HEK293 (cell line): ENCODE measurements around the gene PTPN6.

Experiments
- CTCF ChIA-PET: fragments of 350-600 bp; formaldehyde crosslinking; extraction: SDS; loops from one replicate; lab custom pipeline; 2021; ENCODE audit warnings: antibody characterized with exemption; lab: Yijun Ruan, JAX
- POLR2A ChIA-PET: fragments of 300-600 bp; formaldehyde crosslinking; extraction: SDS; loops from one replicate; lab custom pipeline; 2020; ENCODE audit warnings: antibody characterized with exemption, inconsistent platforms; lab: Yijun Ruan, JAX
- H3K27ac ChIP-seq: fragments of 200-500 bp; sonication (Bioruptor generic); 2 replicates; pipeline ENCODE4 v1.5.1; 2014; ENCODE audit warnings: low read depth, low read length, control low read depth, inconsistent platforms; ENCODE audit errors: extremely low read depth
- H3K36me3 ChIP-seq, 2 experiments: fragments of 200-500 bp in 1 of 2; sonication (Bioruptor generic) in 1 of 2; 1 replicate in 1 of 2; 2 replicates in 1 of 2; pipeline ENCODE4 v1.5.1; 2014 to 2017; ENCODE audit warnings: inconsistent platforms in 2 of 2, low read length in 2 of 2; ENCODE audit not compliant: control insufficient read depth in 2 of 2, insufficient read depth in 1 of 2
- H3K4me1 ChIP-seq: fragments of 200-500 bp; sonication (Bioruptor generic); 2 replicates; pipeline ENCODE4 v1.5.1; 2014; ENCODE audit warnings: mild to moderate bottlenecking, low read length, inconsistent platforms; ENCODE audit not compliant: control insufficient read depth, insufficient read depth
- H3K4me3 ChIP-seq: 2 replicates; pipeline ENCODE4 v1.5.1; 2011; ENCODE audit warnings: low read depth, mild to moderate bottlenecking, control low read depth, low read length, moderate library complexity
- H3K9me3 ChIP-seq: fragments of 200-500 bp; sonication (Bioruptor generic); 2 replicates; pipeline ENCODE4 v1.5.1; 2014; ENCODE audit warnings: low read depth, low read length, inconsistent platforms; ENCODE audit not compliant: control insufficient read depth, insufficient read depth
- CTCF ChIP-seq: fragments of 450-650 bp; formaldehyde crosslinking; IDR thresholded peaks from 2 replicates; pipeline ENCODE4 v1.5.1; 2016; ENCODE audit warnings: missing biosample characterization, missing genetic modification characterization
- GLIS2 ChIP-seq: fragments of 450-650 bp; formaldehyde crosslinking; IDR thresholded peaks from 2 replicates; pipeline ENCODE4 v1.5.1; 2016; ENCODE audit warnings: missing biosample characterization, missing genetic modification characterization
- INSM2 ChIP-seq: fragments of 450-650 bp; formaldehyde crosslinking; IDR thresholded peaks from 2 replicates; pipeline ENCODE4 v1.5.1; 2016; ENCODE audit warnings: missing biosample characterization, missing genetic modification characterization
- KLF17 ChIP-seq: fragments of 450-650 bp; formaldehyde crosslinking; IDR thresholded peaks from 2 replicates; pipeline ENCODE4 v1.5.1; 2016; ENCODE audit warnings: missing biosample characterization, missing genetic modification characterization
- MZF1 ChIP-seq: fragments of 450-650 bp; formaldehyde crosslinking; IDR thresholded peaks from 2 replicates; pipeline ENCODE4 v1.5.1; 2017; ENCODE audit warnings: missing biosample characterization, missing genetic modification characterization, borderline replicate concordance
- ZBTB10 ChIP-seq: fragments of 450-650 bp; formaldehyde crosslinking; IDR thresholded peaks from 2 replicates; pipeline ENCODE4 v1.5.1; 2016; ENCODE audit warnings: missing biosample characterization, missing genetic modification characterization
- ZBTB20 ChIP-seq: fragments of 450-650 bp; formaldehyde crosslinking; IDR thresholded peaks from 2 replicates; pipeline ENCODE4 v1.5.1; 2016; ENCODE audit warnings: missing biosample characterization, missing genetic modification characterization
- ZFHX2 ChIP-seq: fragments of 450-650 bp; formaldehyde crosslinking; conservative IDR thresholded peaks from 2 replicates; pipeline ENCODE4 v1.5.1; 2016; ENCODE audit warnings: missing biosample characterization, missing genetic modification characterization
- ZFP3 ChIP-seq: fragments of 450-650 bp; formaldehyde crosslinking; IDR thresholded peaks from 2 replicates; pipeline ENCODE4 v1.5.1; 2016; ENCODE audit warnings: low read depth, missing biosample characterization, missing genetic modification characterization
- ZFP41 ChIP-seq: fragments of 450-650 bp; formaldehyde crosslinking; IDR thresholded peaks from 2 replicates; pipeline ENCODE4 v1.5.1; 2016; ENCODE audit warnings: missing biosample characterization, missing genetic modification characterization, borderline replicate concordance
- ZNF10 ChIP-seq: fragments of 450-650 bp; formaldehyde crosslinking; IDR thresholded peaks from 2 replicates; pipeline ENCODE4 v1.5.1; 2017; ENCODE audit warnings: missing biosample characterization, missing genetic modification characterization
- ZNF148 ChIP-seq: fragments of 450-650 bp; formaldehyde crosslinking; IDR thresholded peaks from 2 replicates; pipeline ENCODE4 v1.5.0; 2017; ENCODE audit warnings: missing biosample characterization, missing genetic modification characterization, borderline replicate concordance
- ZNF24 ChIP-seq: fragments of 450-650 bp; formaldehyde crosslinking; IDR thresholded peaks from 2 replicates; pipeline ENCODE4 v1.5.1; 2016; ENCODE audit warnings: missing biosample characterization, missing genetic modification characterization
- ZNF350 ChIP-seq: fragments of 450-650 bp; formaldehyde crosslinking; IDR thresholded peaks from 2 replicates; pipeline ENCODE4 v1.5.0; 2017; ENCODE audit warnings: missing biosample characterization, mild to moderate bottlenecking, missing genetic modification characterization
- ZNF354C ChIP-seq: fragments of 450-650 bp; formaldehyde crosslinking; IDR thresholded peaks from 2 replicates; pipeline ENCODE4 v1.5.1; 2016; ENCODE audit warnings: missing biosample characterization, missing genetic modification characterization, low read depth, borderline replicate concordance
- ZNF362 ChIP-seq: fragments of 450-650 bp; formaldehyde crosslinking; IDR thresholded peaks from 2 replicates; pipeline ENCODE4 v1.5.1; 2016; ENCODE audit warnings: missing biosample characterization, missing genetic modification characterization
- ZNF37A ChIP-seq: fragments of 450-650 bp; IDR thresholded peaks from 2 replicates; pipeline ENCODE4 v1.5.1; 2018; ENCODE audit warnings: missing biosample characterization, missing genetic modification characterization
- ZNF549 ChIP-seq: fragments of 450-650 bp; IDR thresholded peaks from 2 replicates; pipeline ENCODE4 v1.5.1; 2018; ENCODE audit warnings: missing biosample characterization, missing genetic modification characterization, mild to moderate bottlenecking, inconsistent platforms, moderate library complexity
- ZNF596 ChIP-seq: fragments of 450-650 bp; IDR thresholded peaks from 2 replicates; pipeline ENCODE4 v1.5.0; 2018; ENCODE audit warnings: missing biosample characterization, mild to moderate bottlenecking, missing genetic modification characterization, moderate library complexity
- ZNF621 ChIP-seq: fragments of 450-650 bp; formaldehyde crosslinking; IDR thresholded peaks from 2 replicates; pipeline ENCODE4 v1.5.1; 2017; ENCODE audit warnings: missing biosample characterization, missing genetic modification characterization
- ZNF624 ChIP-seq: fragments of 450-650 bp; formaldehyde crosslinking; IDR thresholded peaks from 2 replicates; pipeline ENCODE4 v1.5.1; 2017; ENCODE audit warnings: missing biosample characterization, missing genetic modification characterization
- ZNF76 ChIP-seq: fragments of 450-650 bp; formaldehyde crosslinking; IDR thresholded peaks from 2 replicates; pipeline ENCODE4; 2016; ENCODE audit warnings: low read depth, missing biosample characterization, missing genetic modification characterization, borderline replicate concordance
- ZSCAN5A ChIP-seq: fragments of 450-650 bp; formaldehyde crosslinking; IDR thresholded peaks from 2 replicates; pipeline ENCODE4 v1.5.1; 2016; ENCODE audit warnings: missing biosample characterization, missing genetic modification characterization

Gene PTPN6

GRCh38 chr12:6937481-6938352, 13.4 kb upstream of the PTPN6 start:
- POLR2A ChIA-PET, result interaction anchor here (0.9 to 4.1 kb wide), 13 partner anchors 8 to 192 kb away, joined by 3 to 45 read pairs (median 5); partner anchors contain the start of genes SPSB2, TPI1 and USP5
- H3K9me3 ChIP-seq, result no peaks in the 10 kb centered on the region
- H3K4me3 ChIP-seq, result peak overlapping the region; percentile 54
- H3K4me1 ChIP-seq, result peaks cover 6% of the 10 kb centered on the region
- H3K36me3 ChIP-seq, result peaks cover 30 to 75% of the 10 kb centered on the region in 2 experiments
- CTCF ChIA-PET, result interaction anchor here (0.5 to 4.9 kb wide), 23 partner anchors 8 to 453 kb away, joined by 3 to 53 read pairs (median 4); partner anchors contain the start of genes CDCA3, SPSB2, TPI1 and USP5
- peak overlapping the region; percentile 95 for H3K27ac ChIP-seq
- TF ChIP-seq ZFP41 (tag by site-specific recombination) (no peak), INSM2 (tag by site-specific recombination) (peak; percentile 87), ZNF10 (tag by site-specific recombination) (peak; percentile 65), ZSCAN5A (tag by site-specific recombination) (0 out of 2 replicates have a peak, but pooled peaks have one; percentile 38), ZNF596 (tag by site-specific recombination) (no peak), ZNF148 (no peak), ZNF76 (tag by site-specific recombination) (peak; percentile 68; the same call in 1 of the 2 replicates), ZNF621 (tag by site-specific recombination) (no peak), ZNF24 (tag by site-specific recombination) (peak; percentile 98), ZNF549 (tag by site-specific recombination) (no peak), ZNF362 (tag by site-specific recombination) (no peak), ZBTB10 (no peak), ZBTB20 (tag by site-specific recombination) (peak; percentile 76; the same call in 1 of the 2 replicates), ZNF350 (no peak), ZFHX2 (peak; percentile 96), GLIS2 (tag by site-specific recombination) (no peak), KLF17 (tag by site-specific recombination) (peak; percentile 93), ZFP3 (tag by site-specific recombination) (no peak), MZF1 (tag by site-specific recombination) (peak; percentile 66; the same call in 1 of the 2 replicates), ZNF37A (tag by site-specific recombination) (no peak), CTCF (peak; percentile 98), ZNF624 (tag by site-specific recombination) (no peak), ZNF354C (tag by site-specific recombination) (no peak)
